Fibroblast of the conjunctiva (primary cell): ENCODE results near the gene LPIN1.

Source experiments
- DNase-seq: peaks from one replicate; pipeline ENCODE4 v3.0.0-alpha.2; 2010; ENCODE audit warnings: low read depth

LPIN1 gene

DNA sequence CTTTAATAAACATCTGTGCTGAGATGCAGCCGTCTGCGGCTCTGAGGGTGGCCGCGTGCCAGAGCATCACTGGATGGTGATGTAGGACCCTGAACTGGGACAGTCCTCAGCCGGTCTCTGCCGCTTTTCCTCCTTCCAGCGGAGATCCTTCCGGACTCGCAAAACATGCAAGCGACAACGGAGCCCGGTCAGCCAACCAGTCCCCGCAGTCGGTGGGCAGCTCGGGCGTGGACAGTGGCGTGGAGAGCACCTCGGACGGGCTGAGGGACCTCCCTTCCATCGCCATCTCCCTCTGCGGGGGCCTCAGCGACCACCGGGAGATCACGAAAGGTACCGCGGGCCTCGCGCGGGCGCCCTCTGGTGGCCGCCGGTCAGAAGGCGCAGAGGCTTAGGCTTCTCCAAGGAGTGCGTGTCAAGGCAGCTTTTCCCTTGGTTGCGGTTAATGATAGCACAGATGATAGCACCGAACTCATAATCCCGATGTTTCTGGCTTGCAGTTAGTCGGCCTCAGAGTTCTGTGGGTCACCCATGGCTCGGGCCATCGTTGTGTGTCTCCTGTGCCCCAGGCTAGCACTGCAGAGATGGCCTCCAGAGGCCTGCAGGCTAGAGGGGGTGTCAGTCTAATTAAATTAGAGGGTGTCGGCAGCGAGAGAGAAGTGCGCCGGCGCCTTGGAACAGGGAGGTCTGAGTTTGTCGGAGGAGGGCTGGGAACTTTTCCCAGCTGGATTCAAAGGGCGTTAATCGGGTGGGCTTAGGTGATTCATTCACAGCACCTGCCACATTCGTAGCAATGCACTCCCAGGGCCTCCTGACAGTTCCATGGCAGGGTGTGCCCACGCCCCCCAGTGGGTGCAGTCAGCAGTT, 38.5 kb downstream of the LPIN1 start:
- DNase-seq = no peak

DNA sequence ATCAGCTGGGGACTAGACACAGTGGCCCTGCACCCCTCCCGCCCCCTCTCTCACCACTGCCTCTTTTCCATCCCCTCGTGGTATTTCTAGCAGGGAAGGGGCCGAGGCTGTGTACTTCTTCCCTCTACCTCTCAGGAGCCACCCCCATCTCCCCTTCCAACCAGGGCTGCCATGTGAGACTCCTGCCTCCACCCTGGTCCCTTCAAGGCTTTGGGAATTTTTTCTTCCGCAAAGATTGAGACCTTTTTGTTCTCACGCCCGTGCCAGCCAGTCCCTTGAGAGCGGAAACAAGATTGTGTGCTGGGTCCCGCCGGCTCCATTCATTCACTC, 39.1 kb downstream of the LPIN1 start:
- DNase-seq = no peak

DNA sequence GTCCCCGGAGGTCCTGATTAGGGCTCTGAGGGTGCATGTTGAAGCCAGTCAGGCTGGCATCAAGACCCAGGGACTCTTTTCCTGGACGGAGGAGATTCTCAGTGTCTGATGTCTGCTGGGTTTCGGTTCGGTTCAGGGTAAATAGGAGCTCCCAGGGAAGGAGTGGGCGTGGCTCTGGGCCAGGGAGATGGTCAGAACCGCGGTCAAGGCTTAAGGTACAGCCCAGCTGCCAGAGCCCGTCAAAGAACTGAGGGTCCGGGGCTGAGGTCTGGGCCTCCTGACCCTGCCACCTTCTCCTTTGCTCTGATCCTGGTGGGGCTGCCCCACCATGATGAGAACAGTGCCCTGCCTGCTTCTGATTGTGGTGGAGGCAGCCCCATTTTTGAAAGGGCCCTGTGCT, 39.8 kb downstream of the LPIN1 start:
- no peak for DNase-seq

DNA sequence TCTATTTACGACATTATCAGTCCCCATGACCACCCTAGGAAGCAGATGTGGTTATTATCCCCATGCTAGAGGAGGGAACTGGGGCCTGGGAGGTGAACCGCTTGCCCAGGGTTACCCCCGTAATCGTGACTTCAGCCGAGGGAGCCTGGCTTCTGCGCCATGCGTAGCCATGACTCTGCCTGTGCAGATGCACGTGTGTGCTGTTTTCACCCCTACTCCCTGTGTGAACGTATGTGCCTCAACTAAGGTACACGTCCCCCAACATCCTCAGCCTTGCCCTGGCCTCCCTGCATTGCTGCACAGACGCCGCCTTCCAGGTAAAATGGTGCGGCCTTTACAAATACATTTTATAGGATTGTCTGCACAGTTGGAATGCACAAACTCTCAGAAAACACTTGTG, 40.2 kb downstream of the LPIN1 start:
- DNase-seq = no peak

GRCh38 chr2:11787991-11788390, 41.6 kb downstream of the LPIN1 start:
- no peak for DNase-seq

- DNase-seq = no peak
These were observed 42.2 kb downstream of the LPIN1 start for GRCh38 chr2:11788461-11789124.

- no peak for DNase-seq
These were observed 42.8 kb downstream of the LPIN1 start for GRCh38 chr2:11789243-11789642.

DNA sequence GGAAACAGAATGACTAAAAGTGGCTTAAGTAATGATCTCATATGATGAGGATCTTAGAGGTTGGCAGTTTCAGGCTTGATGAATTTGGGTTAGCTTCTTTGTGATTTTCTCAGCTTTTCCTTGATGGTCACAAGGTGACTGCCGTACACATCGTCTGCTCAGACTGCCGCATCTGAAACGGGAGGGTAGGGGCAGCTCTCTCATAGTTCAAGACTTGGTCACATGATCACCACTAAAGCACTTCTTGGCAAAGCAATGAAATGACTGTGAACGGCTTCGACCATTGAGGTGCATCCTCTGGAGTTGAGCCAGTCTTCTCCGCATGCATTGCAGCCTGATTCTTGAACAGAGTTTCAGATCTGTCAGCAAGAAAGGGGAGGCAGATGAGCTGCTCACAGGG, 43.8 kb downstream of the LPIN1 start:
- no peak for DNase-seq

DNA sequence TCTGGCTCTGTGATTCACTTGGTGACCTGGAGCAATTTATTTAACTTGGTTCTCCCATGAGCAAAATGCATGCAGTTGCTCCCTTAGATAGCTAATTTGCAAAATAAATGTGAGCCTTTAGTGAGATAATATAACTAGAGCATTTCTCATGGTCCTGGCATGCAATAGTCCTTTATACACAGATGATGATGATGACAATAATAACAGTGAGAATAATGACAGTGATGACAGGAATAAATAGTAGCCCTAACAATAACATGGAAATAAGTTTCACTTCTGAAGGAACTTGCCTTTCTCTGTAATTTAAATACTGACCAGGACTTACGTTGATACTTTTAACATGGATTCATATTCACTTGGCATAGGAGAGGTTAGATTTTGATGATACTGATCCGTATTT, 49.2 kb downstream of the LPIN1 start:
- DNase-seq = no peak

GRCh38 chr2:11796190-11797171, 50.0 kb downstream of the LPIN1 start:
- DNase-seq = peak; percentile 80

- DNase-seq = no peak
These were observed 51.4 kb downstream of the LPIN1 start for GRCh38 chr2:11797846-11798245.

GRCh38 chr2:11798701-11799435, 52.4 kb downstream of the LPIN1 start:
- DNase-seq = no peak

DNA sequence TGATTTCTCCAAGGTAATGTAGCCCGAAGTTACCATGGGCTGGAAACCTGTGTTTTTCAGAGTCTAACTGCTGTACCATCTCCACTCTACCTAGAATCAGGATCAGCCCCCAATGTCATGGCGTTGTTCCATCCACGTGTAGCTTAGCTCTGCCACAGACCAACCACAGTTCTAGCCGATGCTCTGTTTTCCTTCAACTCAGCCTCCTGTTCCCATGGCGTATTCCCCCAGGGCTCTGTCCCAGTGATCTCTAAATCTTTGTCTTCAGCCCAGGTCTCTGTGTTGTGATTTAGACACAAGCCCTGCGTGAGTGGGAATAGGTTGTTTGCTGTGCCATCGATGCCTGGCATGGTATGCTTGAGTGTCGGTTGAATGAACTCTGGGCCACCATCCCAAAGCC, 53.4 kb downstream of the LPIN1 start:
- DNase-seq = no peak

DNA sequence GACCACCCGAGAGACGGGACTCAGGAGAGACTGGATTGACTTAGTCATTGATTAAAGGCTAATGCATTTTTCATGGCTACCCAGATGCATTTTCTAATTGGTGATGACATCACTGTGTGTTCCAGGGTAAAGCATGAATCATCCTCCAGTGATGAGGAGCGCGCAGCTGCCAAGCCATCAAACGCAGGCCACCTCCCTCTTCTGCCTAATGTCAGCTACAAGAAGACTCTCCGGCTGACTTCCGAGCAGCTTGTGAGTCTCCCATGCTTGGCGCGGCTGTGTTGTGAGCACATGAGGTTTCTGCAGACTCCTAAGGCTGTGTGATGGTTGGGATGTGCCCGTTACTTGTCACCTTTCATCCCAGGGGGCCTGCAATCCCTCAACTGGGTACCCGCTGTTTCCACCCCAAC, 56.4 kb downstream of the LPIN1 start:
- peak; percentile 51 for DNase-seq

- no peak for DNase-seq
These were observed 58.6 kb downstream of the LPIN1 start for GRCh38 chr2:11805024-11805423.

DNA sequence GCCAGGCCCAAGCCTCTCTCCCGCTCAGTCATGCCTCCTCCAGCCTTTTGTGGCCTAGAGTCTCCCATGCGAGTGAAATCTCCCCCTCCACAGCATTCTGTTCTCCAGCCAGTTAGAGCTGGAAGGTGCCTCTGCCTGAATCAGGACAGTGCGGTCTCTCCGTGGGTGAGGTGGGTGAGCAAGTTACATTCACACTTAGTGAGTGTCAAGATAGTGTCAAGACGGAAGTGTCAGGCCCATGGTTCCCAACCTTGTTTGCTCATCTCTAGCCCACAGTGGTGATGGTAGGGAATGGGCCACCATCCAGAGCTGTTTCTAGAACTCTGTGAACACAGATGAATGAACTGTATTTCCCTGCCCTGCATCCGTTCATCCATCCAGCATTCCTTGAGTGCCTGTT, 59.5 kb downstream of the LPIN1 start:
- DNase-seq = no peak

DNA sequence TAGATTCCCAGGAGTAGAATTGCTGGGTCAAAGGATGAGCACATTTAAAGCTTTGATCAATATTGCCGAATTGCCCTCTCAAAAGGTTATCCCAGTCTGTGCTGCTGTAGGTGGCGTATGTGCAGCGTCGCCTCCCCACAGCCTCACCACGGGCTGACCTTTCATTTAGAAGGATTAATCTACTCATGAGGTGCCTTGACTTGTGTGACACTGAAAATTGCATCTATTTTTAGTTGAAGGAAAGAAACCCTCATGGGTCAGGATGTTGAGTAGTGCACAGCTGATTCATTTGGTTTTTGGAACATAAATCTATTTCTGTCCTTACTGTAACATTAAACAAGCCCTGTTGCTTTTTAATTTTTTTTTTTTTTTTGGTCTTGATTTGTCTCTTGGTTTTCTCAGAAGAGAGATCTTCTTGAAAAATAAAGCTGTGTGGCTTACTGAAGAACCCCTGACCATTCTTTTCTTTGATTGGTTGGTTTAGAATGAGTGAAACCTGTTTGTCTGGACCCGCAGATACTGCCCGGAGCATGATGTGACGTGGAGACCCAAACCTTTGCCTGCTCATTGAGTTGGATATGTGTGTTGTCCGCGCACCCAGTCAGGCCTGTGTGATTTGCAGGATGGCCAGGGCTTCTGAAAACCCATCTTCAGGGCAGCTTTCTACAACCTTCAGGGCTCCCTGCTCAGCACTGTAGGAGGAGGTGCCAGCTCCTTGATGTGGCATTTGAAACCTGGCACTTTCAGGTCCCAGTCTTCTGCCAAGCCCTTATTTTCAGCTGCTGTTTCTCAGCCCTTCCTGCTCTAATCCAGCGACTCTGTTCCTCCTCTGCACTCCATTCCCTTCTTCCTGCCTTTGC, 61.0 kb downstream of the LPIN1 start:
- DNase-seq = no peak

DNA sequence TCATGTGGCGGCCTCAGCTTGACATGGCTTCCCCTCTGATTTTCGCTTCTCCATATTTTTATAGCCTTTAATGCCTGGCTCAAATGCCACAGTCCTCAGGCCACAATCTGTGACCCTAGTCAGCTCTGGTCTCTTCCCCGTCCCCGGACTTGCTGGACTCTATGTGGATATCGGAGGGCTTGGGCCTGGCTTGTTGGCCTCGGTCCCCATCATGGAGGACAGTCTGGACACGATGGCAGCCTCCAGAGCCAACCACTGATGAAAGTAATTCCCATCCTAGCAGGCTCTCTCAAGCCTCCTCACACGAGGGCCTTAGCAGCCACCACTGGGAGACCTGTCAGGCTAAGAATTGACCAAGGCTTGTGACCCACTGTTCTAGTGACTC, 61.6 kb downstream of the LPIN1 start:
- no peak for DNase-seq

GRCh38 chr2:11809586-11810236, 63.3 kb downstream of the LPIN1 start:
- DNase-seq = no peak

GRCh38 chr2:11810237-11810977, 64.0 kb downstream of the LPIN1 start:
- DNase-seq = no peak
